ENCODE measurements around the gene MEAF6.
A peak's percentile ranks its signal among the peaks of the same experiment; 100 is the strongest.

MEAF6 gene

GRCh38 chr1:37474697-37475379 lies 39.7 kb downstream of the MEAF6 start:
- FAIRE-seq = no peak

GRCh38 chr1:37474046-37474696 lies 40.4 kb downstream of the MEAF6 start, which contains the start of gene ZC3H12A:
ZC3H12A (plus strand) TSS chr1:37474580; CDS start chr1:37475497, 917 bp downstream.
- no peak for FAIRE-seq
- DNase-seq (ENCODE audit: low spot score) = peak; percentile 98

More at GRCh38 chr1:37474697-37475379, 39.7 kb downstream of the MEAF6 start:
- DNase-seq (ENCODE audit: low spot score) = no peak

- FAIRE-seq = no peak
- peak; percentile 38 for DNase-seq (ENCODE audit: low spot score)
Measured at GRCh38 chr1:37473431-37474045, 41.0 kb downstream of the MEAF6 start.

- DNase-seq (ENCODE audit: low spot score) = no peak
- FAIRE-seq = no peak
Measured at GRCh38 chr1:37472994-37473393, 41.6 kb downstream of the MEAF6 start.

- FAIRE-seq = no peak
- no peak for DNase-seq (ENCODE audit: low spot score)
Measured at GRCh38 chr1:37472281-37472680, 42.3 kb downstream of the MEAF6 start.

GRCh38 chr1:37471345-37472231 lies 43.0 kb downstream of the MEAF6 start:
- DNase-seq (ENCODE audit: low spot score) = peak; percentile 96
- FAIRE-seq = peak; percentile 53

- no peak for DNase-seq (ENCODE audit: low spot score)
- no peak for FAIRE-seq
Measured at GRCh38 chr1:37469386-37469785, 45.2 kb downstream of the MEAF6 start.

GRCh38 chr1:37468037-37468436 lies 46.5 kb downstream of the MEAF6 start:
- FAIRE-seq (no peak), DNase-seq (ENCODE audit: low spot score) (no peak)

GRCh38 chr1:37465593-37466517 lies 48.7 kb downstream of the MEAF6 start:
- DNase-seq (ENCODE audit: low spot score) (no peak), FAIRE-seq (no peak)

- no peak for FAIRE-seq
Measured at GRCh38 chr1:37464443-37464842, 50.1 kb downstream of the MEAF6 start.

GRCh38 chr1:37461698-37462436 lies 52.7 kb downstream of the MEAF6 start:
- DNase-seq (ENCODE audit: low spot score) = no peak
- no peak for FAIRE-seq

More at GRCh38 chr1:37464443-37464842, 50.1 kb downstream of the MEAF6 start:
- DNase-seq (ENCODE audit: low spot score) = no peak

- no peak for DNase-seq (ENCODE audit: low spot score)
- FAIRE-seq = no peak
Measured at GRCh38 chr1:37458551-37458950, 56.0 kb downstream of the MEAF6 start.

GRCh38 chr1:37456614-37457013 lies 58.0 kb downstream of the MEAF6 start:
- DNase-seq (ENCODE audit: low spot score) (no peak), FAIRE-seq (no peak)

- DNase-seq (ENCODE audit: low spot score) (no peak), FAIRE-seq (no peak)
Measured at GRCh38 chr1:37455516-37455915, 59.0 kb downstream of the MEAF6 start.

GRCh38 chr1:37453647-37454046 lies 60.9 kb downstream of the MEAF6 start:
- FAIRE-seq (no peak), DNase-seq (ENCODE audit: low spot score) (no peak)

- FAIRE-seq (no peak), DNase-seq (ENCODE audit: low spot score) (no peak)
Measured at GRCh38 chr1:37452416-37452815, 62.1 kb downstream of the MEAF6 start.

GRCh38 chr1:37449936-37450335 lies 64.6 kb downstream of the MEAF6 start:
- FAIRE-seq = no peak
- DNase-seq (ENCODE audit: low spot score) = no peak

GRCh38 chr1:37448691-37449417 lies 65.7 kb downstream of the MEAF6 start:
- FAIRE-seq (no peak), DNase-seq (ENCODE audit: low spot score) (no peak)

- DNase-seq (ENCODE audit: low spot score) (no peak), FAIRE-seq (no peak)
Measured at GRCh38 chr1:37448185-37448584, 66.4 kb downstream of the MEAF6 start.
